ENCODE results near the gene CBX1. TPM values are rescaled to one million over a fixed set of nuclear protein-coding genes. Genes with fewer than 3 reads are reported as not detected.
"Not testable (repeated sequence)": the region's sequence is repeated elsewhere in the genome, so short reads cannot be mapped to it uniquely, and the experiment has no call there.

The CBX1 gene
- total RNA-seq, 1 donor from 2014 or later = 42.9 TPM

DNA sequence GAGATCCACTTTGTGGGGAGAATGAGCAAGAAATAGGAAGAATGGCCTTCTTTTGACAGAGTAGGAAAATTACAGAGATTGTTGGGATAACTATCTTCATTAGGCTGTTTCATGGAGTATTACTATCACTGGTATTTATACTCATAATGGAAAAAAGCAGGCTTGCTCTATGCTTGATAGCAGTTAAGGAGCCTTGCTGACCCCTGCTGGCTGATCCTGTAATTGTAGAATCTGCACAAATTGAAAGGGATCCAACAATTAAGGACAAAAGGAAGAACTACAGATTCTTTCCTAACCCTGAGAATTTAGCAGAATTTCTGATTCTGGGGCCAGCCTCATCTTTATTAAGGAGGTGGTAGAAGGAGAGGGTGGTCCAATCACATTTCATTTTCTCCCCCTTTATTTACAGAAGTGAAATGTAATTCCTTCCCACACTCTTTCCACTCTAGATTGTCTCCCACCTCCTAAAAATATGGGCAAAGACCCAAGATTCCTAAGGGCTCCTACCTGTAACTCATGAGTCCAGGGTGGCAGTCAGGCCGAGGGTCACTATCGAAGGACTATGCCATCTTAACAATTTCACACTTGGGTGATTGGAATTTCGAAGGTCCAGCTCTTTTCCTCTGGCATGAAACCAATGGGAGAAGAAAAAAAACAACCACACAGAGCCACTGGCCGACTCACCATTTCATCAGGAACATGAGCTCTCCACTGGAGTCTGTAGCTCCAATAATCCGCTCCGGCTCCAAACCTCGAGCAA lies 26.8 kb downstream of the CBX1 start:
- DNase-seq (ENCODE audit: low read depth in 2 of 2) = peak; percentile 79 to 87

DNA sequence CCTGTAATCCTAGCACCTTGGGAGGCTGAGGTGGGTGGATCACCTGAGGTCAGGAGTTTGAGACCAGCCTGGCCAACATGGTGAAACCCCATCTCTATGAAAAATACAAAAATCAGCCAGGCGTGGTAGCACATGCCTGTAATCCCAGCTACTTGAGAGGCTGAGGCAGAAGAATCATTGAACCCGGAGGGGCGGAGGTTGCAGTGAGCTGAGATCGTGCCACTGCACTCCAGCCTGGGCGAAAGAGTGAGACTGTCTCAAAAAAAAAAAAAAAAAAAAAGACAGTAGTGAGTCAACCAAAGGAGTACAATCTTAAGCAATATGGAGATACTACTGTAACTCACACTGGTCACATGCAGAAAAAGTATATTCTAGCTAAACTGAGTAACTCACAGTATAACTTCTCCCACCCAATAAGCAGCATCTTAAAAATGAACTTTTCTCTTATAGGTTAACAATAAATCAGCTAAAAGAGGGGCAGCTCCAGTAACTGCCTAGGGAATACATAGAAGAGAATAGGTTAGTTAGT lies 27.6 kb downstream of the CBX1 start:
- DNase-seq (ENCODE audit: low read depth in 2 of 2) = not testable (repeated sequence)

DNA sequence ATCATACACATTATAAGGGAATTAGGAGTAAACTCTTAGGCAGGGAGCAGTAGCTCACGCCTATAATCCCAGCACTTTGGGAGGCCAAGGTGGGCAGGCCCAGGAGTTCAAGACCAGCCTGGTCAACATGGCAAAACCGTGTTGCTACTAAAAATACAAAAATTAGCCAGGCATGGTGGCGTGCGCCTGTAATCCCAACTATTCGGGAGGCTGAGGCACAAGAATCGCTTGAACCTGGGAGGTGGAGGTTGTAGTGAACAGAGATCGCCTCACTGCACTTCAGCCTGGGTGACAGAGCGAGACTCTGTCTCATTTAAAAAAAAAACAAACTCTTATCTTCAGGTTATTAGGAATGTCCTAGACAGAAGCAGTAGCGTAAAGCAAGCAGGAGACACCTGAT lies 28.5 kb downstream of the CBX1 start:
- DNase-seq (ENCODE audit: low read depth in 2 of 2) = not testable (repeated sequence)

DNA sequence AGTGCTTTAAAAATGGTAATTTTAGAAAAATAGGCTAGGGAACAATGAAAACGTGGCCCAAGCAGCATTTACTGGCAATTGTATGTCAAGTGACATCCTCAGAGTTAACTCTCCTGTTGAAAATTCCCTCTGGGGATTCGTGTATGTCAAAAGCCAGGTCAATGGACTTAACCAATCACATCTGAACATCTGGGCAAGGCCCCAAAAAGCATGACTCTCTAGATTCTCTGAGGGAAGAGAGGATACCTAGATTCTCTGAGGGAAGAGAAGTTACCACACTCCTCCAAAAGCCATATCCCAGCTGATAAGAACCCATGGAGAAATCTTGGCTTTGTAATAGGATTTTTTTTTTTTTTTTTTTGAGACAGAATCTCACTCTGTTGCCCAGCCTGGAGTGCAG lies 29.6 kb downstream of the CBX1 start:
- DNase-seq (ENCODE audit: low read depth in 2 of 2) = no peak

DNA sequence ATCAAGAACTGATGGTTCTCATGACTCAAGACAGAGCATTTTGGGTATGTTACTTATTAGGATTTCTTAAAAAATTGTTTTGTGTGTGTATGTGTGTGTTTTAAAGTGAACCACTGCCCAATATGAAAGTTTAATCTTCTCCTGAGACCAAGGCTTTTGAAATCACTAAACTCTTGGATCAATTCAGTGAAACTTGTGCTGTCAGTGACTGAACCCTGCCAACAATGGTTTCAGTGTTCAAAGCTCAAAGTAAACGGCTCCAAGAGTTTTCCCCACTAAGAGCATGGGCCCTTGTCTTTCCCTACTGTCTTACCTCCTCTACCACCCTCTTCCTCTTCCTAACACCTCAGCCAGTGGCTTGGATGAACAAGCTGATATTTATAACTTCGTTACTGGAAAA lies 31.1 kb downstream of the CBX1 start:
- no peak for DNase-seq (ENCODE audit: low read depth in 2 of 2)

DNA sequence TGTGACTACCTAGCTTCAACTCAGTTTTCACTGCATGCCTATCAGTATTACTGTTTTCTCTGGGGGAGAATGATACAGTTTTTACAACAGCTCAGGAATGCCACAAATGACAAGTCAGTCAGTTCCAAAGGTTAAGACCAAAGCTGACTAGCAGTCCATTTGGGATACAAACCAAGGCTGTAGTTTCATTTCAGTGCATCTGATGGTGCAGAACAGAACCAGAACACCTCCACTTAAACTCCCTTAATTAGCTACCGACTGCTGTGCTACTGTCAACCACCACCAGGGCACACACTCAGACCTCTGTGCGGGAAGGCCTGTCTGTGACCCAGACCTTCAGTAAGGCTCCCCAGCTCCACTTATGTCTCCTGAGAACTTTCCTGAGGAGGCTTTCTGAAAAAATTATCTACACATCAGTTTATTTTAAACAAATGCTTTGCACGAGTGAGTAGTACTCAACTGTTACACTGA lies 32.8 kb downstream of the CBX1 start:
- DNase-seq (ENCODE audit: low read depth in 2 of 2) = peak in 1 of 2 donors; percentile 42

DNA sequence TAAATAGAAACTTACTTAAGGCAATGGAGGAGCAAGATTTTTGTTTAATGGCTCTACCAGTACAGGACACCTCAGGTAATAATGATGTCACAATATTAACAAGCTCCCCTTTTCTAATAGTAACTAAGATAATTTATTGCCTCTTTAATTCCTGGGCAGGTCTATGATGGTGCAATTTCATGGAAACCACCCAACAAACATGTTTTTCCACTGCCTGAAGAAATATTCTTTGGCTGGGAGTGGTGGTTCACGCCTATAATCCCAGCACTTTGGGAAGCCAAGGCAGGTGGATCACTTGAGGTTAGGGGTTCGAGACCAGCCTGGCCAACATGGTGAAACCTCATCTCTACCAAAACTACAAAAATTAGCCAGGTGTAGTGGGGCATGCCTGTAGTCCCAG lies 33.5 kb downstream of the CBX1 start:
- not testable (repeated sequence) for DNase-seq (ENCODE audit: low read depth in 2 of 2)

DNA sequence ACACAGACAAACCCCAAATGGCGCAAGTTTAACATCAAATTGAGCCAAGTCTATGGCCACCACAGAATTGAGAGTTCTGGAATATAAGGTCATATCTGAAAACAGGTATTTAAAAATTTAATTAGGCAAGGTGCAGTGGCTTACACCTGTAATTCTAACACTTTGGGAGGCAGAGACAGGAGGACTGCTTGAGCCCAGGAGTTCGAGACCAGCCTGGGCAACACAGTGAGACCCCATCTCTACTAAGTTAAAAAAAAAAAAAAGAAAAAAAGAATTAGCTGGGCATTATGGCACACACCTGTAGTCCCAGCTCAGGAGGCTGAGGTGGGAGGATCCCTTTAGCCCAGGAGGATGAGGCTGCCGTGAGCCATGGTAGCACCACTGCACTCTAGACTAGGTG lies 34.0 kb downstream of the CBX1 start:
- no peak for DNase-seq (ENCODE audit: low read depth in 2 of 2)

DNA sequence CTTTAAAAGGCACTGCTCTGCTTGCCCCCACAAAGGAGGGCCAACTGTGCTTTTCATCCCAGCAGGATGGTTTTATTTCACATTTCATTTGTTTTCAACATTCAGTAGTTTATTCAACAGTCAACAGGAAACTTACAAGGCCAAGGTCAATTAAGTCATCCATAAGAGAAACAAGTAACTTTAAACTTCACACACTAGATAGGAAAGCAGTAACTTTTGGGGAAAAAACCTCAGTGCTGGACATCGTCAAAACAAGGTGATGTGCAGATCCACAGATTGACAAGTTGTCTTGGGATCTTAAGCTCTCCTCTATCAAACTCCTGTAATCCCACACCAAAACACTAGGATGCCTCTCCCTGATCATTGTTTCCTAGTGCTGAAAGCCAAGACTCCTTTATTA lies 34.6 kb downstream of the CBX1 start:
- peak in 1 of 2 donors; percentile 47 for DNase-seq (ENCODE audit: low read depth in 2 of 2)

DNA sequence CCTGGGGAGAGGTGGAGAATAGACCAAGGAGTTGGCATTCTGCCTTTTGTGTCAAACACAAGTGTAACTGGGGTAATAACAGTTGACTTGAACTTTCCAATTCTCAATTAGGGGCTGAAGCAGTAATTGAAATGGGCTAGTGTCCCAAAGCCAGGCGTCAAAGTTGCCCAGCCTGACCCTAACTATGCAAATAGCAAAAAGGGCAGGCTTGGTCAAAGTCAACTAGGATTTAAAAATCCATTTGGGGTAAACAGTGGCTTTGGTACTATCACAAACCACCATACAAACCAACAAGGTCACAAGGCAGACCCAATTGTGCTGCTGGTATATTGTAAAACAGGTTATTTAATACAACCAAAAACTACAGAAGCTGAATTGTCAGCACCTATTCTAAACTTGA lies 35.1 kb downstream of the CBX1 start:
- DNase-seq (ENCODE audit: low read depth in 2 of 2) = no peak

DNA sequence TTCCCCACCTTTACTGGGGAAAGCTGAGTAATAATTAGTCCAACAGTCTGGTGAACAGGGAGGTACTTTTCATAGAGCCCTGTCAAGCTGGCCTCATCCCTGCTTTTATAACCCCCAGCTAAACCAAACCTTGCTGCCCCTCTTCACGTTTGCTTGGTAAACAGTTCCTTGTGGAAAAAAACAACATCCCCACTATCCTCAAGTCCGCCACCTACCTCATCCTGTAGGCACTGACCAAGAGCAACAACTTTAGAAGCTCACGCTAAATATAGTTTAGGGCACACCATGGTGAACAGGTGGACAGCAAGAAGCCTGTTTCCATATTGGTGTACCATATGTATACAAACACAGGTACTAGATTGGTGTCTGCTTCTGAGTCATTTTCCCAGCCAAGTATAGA lies 36.6 kb downstream of the CBX1 start:
- no peak for DNase-seq (ENCODE audit: low read depth in 2 of 2)

DNA sequence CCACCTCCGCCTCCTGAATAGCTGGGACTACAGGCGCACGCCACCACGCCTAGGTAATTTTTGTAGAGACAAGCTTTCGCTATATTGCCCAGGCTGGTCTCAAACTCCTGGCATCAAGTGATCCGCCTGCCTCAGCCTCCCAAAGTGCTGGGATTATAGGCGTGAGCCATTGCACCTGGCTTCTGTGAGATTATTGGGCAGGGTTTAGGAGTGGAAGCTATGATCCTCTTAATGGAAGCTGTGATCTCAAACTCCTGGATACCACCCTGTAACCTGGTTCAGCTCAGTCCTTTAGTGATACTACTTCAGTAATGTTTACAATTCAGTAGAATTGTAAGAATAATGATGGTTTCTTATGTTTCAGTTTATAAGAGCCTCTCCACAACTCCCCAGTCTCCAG lies 39.0 kb downstream of the CBX1 start:
- no peak for DNase-seq (ENCODE audit: low read depth in 2 of 2)

DNA sequence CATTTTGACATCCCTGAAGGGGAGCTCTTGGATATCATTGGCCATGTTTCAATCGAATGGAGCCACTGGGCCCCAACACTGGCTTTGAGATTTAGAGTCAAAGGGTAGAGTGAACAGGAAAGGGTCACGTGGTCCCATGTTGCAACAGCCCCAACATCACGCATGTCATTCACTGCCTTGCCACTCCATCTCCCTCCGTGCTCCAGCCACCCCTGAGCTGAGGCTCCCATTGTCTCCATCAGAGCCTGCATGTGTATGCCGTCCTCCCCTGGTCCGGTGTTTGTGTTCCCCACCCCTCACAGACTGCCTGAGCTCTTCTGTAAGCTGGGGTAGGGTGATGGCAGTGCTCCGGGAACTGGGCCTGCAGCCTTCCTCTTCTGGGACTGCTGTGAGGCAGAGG lies 41.0 kb downstream of the CBX1 start:
- DNase-seq (ENCODE audit: low read depth in 2 of 2) = peak in 1 of 2 donors; percentile 47

DNA sequence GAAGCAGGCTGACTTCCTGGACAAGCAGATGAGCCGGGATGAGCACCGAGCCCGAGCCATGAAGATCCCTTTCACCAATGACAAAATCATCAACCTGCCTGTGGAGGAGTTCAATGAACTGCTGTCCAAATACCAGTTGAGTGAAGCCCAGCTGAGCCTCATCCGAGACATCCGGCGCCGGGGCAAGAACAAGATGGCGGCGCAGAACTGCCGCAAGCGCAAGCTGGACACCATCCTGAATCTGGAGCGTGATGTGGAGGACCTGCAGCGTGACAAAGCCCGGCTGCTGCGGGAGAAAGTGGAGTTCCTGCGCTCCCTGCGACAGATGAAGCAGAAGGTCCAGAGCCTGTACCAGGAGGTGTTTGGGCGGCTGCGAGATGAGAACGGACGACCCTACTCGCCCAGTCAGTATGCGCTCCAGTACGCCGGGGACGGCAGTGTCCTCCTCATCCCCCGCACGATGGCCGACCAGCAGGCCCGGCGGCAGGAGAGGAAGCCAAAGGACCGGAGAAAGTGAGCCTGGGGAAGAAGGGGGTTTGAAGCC lies 42.1 kb downstream of the CBX1 start:
- DNase-seq (ENCODE audit: low read depth in 2 of 2) = no peak

DNA sequence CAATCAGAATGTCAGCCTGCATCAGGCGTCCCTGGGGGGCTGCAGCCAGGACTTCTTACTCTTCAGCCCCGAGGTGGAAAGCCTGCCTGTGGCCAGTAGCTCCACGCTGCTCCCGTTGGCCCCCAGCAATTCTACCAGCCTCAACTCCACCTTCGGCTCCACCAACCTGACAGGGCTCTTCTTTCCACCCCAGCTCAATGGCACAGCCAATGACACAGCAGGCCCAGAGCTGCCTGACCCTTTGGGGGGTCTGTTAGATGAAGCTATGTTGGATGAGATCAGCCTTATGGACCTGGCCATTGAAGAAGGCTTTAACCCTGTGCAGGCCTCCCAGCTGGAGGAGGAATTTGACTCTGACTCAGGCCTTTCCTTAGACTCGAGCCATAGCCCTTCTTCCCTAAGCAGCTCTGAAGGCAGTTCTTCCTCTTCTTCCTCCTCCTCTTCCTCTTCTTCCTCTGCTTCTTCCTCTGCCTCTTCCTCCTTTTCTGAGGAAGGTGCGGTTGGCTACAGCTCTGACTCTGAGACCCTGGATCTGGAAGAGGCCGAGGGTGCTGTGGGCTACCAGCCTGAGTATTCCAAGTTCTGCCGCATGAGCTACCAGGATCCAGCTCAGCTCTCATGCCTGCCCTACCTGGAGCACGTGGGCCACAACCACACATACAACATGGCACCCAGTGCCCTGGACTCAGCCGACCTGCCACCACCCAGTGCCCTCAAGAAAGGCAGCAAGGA lies 42.7 kb downstream of the CBX1 start:
- no peak for DNase-seq (ENCODE audit: low read depth in 2 of 2)

DNA sequence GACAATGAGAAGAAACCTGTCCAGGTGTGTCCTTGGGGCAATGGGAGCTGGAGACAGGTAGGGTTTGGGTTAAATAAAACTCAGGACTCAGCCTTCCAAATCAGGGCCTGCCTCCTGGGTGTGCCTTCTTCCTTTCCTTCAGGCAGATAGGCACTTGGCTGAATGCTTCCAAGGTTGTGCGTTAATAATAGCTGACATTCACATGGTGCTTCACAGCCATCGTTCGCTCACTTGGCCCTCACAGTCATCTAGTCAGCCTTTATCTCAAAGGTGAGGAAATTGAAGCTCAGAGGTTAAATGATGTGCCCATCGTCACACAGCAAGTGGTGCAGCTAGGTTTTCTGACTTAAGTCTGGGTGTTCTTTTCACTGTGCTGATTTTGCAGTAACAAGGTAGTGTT lies 43.7 kb downstream of the CBX1 start:
- DNase-seq (ENCODE audit: low read depth in 2 of 2) = no peak

DNA sequence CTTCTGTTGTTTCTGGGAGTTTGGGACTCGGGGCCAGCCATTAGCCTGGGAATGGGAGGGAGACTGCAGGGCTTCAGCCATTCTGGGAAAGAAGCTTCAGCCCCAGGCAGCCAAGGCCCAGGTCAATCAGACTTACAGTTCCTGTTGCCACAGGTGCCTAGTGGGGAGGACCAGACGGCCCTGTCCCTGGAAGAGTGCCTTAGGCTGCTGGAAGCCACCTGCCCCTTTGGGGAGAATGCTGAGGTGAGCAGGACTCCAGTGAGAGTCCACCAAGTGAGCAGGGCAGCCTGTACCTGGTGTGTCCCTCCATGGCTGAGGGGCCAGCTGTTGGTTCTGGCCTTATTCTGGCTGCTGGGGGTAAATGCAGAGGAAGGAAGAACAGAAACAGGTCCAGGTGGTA lies 44.4 kb downstream of the CBX1 start:
- DNase-seq (ENCODE audit: low read depth in 2 of 2) = no peak

DNA sequence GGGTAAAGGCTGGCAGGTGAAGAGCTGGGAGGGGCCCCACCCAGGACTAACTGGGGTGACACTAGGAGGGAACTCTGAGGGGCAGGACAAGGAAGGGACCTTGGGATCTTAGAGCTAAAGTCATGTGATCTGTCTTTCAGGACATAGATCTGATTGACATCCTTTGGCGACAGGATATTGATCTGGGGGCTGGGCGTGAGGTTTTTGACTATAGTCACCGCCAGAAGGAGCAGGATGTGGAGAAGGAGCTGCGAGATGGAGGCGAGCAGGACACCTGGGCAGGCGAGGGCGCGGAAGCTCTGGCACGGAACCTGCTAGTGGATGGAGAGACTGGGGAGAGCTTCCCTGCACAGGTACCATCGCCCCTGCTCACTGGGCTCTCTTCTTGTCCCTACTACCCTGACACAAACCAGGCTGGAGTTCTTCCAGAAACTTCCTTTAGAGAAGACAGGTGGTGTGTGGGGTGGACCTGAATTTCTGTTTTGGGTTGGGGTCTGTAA lies 45.0 kb downstream of the CBX1 start:
- DNase-seq (ENCODE audit: low read depth in 2 of 2) = no peak

DNA sequence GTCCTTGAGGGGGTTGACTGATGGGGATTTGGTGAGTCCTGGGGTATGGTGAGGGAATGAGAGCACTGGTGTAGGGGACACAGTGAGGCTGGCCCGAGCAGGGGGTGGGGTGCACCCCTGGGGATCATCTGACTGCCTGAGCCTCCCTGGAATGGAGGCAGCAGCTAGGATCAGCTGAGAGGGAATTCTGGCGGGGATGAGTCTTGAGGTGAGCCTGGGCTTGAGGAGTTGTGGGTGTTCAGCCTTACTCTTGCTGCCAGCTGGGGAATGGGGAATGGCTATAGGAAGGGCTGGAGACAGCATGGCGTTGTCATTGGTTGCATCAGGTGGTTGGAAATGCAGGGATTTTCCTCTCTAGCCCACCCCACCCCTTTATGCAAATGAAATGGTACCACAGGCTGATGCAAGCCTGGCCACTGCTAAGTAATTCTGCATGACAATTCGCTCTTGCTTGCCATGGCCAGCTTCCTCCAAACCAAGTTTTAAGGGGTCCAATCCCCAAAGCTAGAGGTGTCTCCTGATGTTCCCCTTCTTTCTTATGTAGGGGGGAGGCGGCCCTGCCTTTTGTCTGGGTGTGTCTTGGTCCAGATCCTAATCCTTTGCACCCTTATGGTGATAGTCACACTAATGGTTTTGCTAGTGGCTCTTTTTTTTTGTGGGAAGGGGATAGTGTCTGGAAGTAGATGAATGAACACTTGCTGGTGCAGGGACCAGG lies 45.6 kb downstream of the CBX1 start:
- peak in 1 of 2 donors; percentile 33 for DNase-seq (ENCODE audit: low read depth in 2 of 2)

DNA sequence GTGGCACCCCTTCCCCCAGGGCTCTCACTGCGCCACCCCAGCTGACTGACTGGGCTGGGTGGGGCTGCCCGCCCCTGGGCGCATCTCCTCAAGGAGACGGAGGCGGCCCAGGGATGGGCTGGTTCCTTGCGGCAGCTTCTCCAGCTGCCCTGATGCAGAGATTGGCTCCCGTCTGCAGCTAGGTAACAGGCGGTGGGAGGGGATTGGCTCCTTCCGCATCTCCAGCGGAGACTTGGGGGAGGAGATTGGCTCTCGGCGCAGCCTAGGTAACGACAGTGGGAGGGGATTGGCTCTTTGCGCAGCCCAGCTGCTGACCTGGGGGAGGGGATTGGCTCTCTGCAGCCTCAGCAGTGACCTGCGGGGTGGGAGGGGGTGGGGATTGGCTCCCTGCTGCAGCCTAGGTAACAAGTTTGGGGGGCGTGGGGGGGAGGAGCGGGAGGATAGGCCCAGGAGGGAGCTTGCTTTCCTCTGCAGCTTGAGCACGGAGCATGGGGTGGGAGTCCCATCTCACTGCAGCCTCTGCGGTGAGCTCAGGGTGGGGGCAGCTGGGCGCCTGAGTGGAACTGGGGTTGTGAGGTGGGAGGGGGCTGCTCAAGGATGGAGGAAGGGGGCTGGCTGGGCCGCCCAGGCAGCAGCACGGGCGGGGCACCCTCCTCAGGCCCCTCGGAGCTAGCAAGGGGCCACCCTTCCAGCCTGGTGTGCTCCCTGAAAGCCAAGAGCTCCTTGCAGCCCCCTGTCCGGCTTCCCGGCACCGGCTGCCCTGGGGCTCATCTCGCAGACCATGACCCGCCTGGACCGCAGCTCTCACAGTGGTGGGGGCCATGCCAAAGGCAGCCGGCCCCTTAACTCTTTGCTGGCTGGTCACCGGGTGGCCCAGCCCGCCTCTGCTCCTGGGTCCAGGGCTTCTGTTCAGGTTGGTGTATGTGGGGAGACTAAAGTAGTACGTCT lies 46.8 kb downstream of the CBX1 start:
- DNase-seq (ENCODE audit: low read depth in 2 of 2) = peak; percentile 57 to 61

Measured in lung microvascular endothelial cell (primary cell).